Mammary microvascular endothelial cell (primary cell): ENCODE measurements around the gene RPUSD1. TPM values are rescaled to one million over a fixed set of nuclear protein-coding genes. Genes with fewer than 3 reads are reported as not detected.

Experiments
- total RNA-seq: library from RNA; depleted of rRNA; stranded (reverse); fragments of >200 nt; gene quantifications from 2 replicates; pipeline ENCODE4 v1.2.3, GENCODE V29; 2015

The RPUSD1 gene
- total RNA-seq, result 36.4 and 42.7 TPM in 2 replicates

DNA sequence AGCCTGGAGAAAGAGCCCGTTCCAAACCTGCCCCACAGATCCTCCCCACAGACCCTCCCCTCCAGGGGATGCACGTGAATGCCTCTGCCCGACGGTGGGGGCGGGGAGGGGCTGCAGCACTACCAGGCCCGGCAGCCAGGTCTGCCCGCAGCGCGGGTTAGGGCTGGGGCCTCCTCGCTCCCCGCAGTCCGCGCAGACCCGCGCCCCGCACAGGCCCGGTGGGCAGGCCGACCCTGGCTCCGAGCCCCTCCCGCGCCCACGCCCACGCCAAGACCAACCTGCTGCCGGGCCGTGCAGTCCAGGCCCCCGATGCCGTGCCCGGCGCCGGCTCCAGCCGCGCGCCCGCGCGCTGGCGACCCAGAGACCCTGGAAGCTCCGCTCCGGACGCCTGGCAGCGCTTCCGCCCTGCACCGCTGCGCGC is at the start of gene RPUSD1:
TSS of gene RPUSD1 (minus strand) at position 404 of the 421 bp plus-strand sequence. CDS start 644 bp downstream, outside the sequence.

GRCh38 chr16:799948-800833 is 12.0 kb upstream of the RPUSD1 start, which contains the start of gene GNG13:
Gene GNG13 (minus strand): TSS chr16:800734. CDS start chr16:799077, 1,657 bp downstream.

GRCh38 chr16:788399-789126 is 382 bp upstream of the RPUSD1 start, which contains the start of gene CHTF18:
Gene CHTF18 (plus strand): TSS chr16:788620. CDS start chr16:788685, 65 bp downstream.

DNA sequence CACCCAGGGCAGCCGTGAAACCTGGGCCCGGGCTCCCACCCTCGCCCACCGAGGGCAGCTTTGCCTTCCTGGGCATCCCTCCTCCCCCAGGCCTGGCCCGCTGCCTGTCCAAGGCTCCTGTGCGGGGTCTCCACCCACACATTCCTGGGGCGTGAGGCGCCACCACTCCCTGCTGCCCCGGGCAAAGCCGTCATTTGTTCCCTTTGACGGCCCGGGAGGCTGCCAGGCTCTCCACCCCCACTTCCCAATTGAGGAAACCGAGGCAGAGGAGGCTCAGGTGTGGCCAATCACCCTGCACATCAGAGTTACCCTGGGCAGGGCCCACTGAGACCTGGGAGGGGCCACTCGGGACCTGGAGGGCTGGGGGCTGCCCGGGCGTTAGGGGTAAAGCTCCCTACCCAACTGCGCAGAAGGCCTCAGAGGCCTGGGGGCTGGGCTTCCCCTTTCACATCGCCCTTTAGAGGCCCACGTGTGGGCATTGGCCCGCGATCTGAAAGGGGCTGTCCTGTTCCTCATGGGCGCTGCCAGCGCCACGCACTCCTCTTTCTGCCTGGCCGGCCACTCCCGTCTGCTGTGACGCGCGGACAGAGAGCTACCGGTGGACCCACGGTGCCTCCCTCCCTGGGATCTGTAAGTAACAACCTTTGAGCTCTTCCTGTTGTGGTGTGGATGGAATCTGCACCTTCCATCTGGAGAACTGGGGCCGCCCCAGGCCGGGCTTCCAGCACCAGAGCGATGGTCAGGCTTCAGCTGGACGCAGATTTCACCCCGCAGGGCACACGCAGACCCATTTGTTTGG is 27.4 kb downstream of the RPUSD1 start, which contains the start of gene MSLN:
TSS of gene MSLN (plus strand) at position 190 of the 799 bp plus-strand sequence. CDS start 1,947 bp downstream, outside the sequence.

GRCh38 chr16:740764-741505 is 47.2 kb downstream of the RPUSD1 start, which contains the start of gene CIAO3:
Gene CIAO3 (minus strand): TSS chr16:740997. CDS start chr16:740985, 12 bp downstream.

Other genes with a start within 250 kb of the RPUSD1 start
- gene PRR35, start 228.0 kb downstream of the RPUSD1 start, total RNA-seq, result not detected in 2 replicates
- 0.59 and 0.67 TPM in 2 replicates for gene NHLRC4, start 221.4 kb downstream of the RPUSD1 start, total RNA-seq
- 25.9 and 26.0 TPM in 2 replicates for gene PIGQ, start 218.4 kb downstream of the RPUSD1 start, total RNA-seq
- gene RAB40C, start 198.3 kb downstream of the RPUSD1 start, total RNA-seq, result 14.0 and 19.3 TPM in 2 replicates
- gene WFIKKN1, start 157.4 kb downstream of the RPUSD1 start, total RNA-seq, result 0.10 TPM in 1 of 2 replicates, not detected in the other
- 146 and 160 TPM in 2 replicates for gene METTL26, start 152.1 kb downstream of the RPUSD1 start, total RNA-seq
- 27.6 and 35.6 TPM in 2 replicates for gene MCRIP2, start 146.6 kb downstream of the RPUSD1 start, total RNA-seq
- 6.9 and 10.6 TPM in 2 replicates for gene WDR90, start 139.0 kb downstream of the RPUSD1 start, total RNA-seq
- gene RHOT2, start 120.2 kb downstream of the RPUSD1 start, total RNA-seq, result 39.1 and 50.4 TPM in 2 replicates
- gene RHBDL1, start 112.7 kb downstream of the RPUSD1 start, total RNA-seq, result 0.07 and 0.69 TPM in 2 replicates
- gene STUB1, start 108.0 kb downstream of the RPUSD1 start, total RNA-seq, result 176 and 178 TPM in 2 replicates
- 71.3 and 89.9 TPM in 2 replicates for gene JMJD8, start 104.0 kb downstream of the RPUSD1 start, total RNA-seq
- 9.1 and 9.5 TPM in 2 replicates for gene WDR24, start 98.0 kb downstream of the RPUSD1 start, total RNA-seq
- 0.07 TPM in 1 of 2 replicates, not detected in the other for gene FBXL16, start 82.6 kb downstream of the RPUSD1 start, total RNA-seq
- 32.8 and 48.0 TPM in 2 replicates for gene METRN, start 73.3 kb downstream of the RPUSD1 start, total RNA-seq
- 39.4 and 43.4 TPM in 2 replicates for gene ANTKMT, start 67.2 kb downstream of the RPUSD1 start, total RNA-seq
- not detected in 2 replicates for gene CCDC78, start 61.9 kb downstream of the RPUSD1 start, total RNA-seq
- gene HAGHL, start 61.3 kb downstream of the RPUSD1 start, total RNA-seq, result 0.79 and 1.9 TPM in 2 replicates
- 25.8 and 30.2 TPM in 2 replicates for gene CIAO3, start 47.4 kb downstream of the RPUSD1 start, total RNA-seq
- not detected in 2 replicates for gene MSLN, start 27.6 kb downstream of the RPUSD1 start, total RNA-seq
- 19.6 and 19.7 TPM in 2 replicates for gene CHTF18, start 239 bp upstream of the RPUSD1 start, total RNA-seq
- not detected in 2 replicates for gene GNG13, start 12.4 kb upstream of the RPUSD1 start, total RNA-seq
- 7.3 and 10.0 TPM in 2 replicates for gene LMF1, start 182.6 kb upstream of the RPUSD1 start, total RNA-seq
- gene SOX8, start 193.4 kb upstream of the RPUSD1 start, total RNA-seq, result 0.07 and 0.10 TPM in 2 replicates